Stimulated activated CD8-positive, alpha-beta memory T cell treated with anti-CD3 and anti-CD28 coated beads, Interleukin-7, amount 100 ng/mL, for 4 hours (primary cell): ENCODE measurements around the gene SLC39A11.
"Not testable (repeated sequence)": the region's sequence is repeated elsewhere in the genome, so short reads cannot be mapped to it uniquely, and the experiment has no call there.

ENCODE experiments used
- DNase-seq, 2 donors: peaks; one replicate each; pipeline ENCODE4 v3.0.0-alpha.2; 2020; ENCODE audit warnings: low read depth in 2 of 2

Gene SLC39A11

DNA sequence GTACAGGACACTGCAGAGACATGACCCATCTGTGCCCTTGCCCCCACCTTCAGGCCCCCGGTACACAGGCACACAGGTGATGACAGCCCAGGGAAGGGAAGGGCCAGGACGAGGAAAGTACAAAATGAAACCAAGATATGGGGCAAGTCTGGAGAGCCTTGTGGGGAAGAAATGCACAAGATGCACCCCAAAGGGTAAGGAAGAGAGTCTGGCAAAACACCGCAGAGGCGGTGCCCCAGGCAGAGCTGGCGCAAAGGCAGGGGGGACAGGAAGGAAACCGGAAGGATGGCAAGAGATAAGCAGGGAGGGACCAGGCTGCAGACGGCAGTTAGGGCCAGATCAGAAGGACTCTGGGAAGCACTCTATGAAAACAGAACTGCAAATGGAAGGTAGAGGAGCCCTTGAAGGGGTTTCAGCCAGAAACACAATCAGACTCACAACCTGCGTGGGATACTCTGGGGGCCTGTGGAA lies 81.4 kb downstream of the SLC39A11 start:
- DNase-seq, result no peak

DNA sequence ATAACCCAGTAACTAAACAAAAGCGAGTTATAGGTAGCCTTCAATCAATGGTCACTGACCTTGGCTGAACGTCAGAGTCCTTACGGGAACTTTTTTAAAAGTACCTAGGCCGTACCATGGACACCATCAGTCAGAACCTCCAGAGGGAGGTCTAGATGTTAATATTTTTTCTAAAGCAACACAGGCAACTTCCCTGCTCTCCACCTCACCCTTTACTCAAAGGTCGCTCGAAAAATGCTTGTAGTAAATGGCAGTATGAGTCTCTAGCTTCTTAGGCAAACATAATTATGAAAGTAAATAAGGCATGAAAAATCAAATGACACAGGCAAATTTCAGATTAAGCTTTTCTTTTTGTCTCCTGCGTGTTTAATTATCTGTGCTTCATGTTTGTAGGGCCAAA lies 82.1 kb downstream of the SLC39A11 start:
- DNase-seq, result no peak

DNA sequence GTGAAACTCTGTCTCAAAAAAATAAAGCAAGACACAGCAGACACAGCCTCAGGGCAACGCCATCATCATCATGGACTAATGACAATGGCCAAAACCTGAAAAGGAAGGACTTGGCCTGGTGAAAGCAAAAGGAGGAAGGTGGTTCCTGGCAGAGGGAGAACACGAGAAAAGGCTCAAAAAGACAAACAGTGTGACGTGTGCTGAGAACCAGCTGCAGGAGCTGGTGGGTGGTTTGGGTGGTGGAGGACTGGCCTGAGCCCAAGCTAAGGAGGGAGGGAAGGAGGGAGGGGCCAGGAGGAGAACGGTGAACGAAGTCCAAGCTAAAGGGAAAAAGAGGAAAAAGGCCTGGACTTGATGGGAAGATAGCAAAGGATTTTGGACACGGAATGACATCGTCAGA lies 85.1 kb downstream of the SLC39A11 start:
- no peak for DNase-seq

DNA sequence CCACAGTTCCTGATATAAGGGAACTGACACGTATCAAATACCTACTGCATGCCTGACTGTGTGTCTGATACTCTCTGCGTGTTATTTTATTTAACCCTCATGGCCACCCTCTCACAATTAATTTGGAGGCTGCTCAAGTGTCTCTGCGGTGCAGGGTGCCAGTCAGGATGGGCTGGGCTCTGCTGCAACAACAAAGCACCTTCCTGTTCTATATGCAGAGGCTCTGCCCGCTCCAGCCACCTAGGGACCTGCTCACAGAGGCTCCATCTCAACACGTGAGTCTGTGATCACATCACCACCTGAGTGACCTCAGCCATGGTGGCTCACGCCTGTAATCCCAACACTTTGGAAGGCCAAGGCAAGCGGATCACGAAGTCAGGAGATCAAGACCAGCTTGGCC lies 87.1 kb downstream of the SLC39A11 start:
- DNase-seq, result no peak

DNA sequence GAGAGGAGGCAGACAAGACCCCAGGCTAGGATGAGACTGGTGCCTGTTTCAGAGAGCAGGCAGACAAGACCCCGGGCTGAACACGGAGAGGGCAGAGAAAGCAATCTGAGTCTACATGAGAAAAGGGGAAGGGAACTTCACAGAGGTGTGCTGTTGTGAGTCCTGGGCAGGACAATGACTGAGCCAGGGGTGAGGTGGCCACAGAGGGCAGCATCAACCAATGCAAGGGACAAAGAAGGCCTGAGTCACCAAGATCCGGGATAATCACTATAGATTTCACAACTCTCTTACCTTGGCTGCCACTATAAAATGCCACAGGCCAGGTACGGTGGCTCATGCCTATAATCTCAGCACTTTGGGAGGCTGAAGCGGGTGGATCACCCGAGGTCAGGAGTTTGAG lies 89.0 kb downstream of the SLC39A11 start:
- DNase-seq, result no peak

DNA sequence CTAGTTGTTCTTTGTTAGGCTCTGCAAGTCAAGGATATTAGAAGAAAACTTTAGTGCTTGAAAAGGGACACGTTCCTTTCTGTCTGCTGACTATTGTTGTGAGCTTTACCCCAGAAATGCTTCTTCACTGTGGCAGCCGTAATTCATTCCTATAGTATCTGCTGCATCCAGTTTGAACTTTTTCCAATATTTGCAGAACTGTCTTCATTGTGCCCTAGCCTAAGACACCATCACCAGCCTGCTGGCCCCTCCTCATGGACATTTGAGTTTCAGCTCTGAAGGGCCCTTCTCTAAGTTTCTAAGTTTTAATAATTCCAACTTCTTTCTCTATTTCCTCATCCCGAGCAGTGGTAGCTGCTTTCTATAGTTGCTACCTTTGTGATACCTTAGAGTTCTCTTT lies 91.7 kb downstream of the SLC39A11 start:
- DNase-seq, result no peak

DNA sequence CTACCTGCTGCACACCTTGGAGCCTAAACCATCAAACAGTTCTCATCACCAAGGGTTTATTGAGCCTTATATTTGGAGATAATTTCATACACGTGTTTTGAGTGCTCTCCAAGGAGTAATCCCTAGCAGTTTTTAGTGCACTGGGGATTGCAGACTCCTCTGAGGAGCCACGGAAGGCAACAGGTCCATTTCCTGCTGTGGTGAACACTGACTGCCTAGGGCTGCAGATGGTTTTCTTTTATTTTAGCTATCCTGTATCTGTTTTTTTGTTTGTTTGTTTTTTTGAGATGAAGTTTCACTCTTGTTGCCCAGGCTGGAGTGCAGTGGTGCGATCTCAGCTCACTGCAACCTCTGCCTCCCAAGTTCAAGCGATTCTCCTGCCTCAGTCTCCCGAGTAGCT lies 93.0 kb downstream of the SLC39A11 start:
- not testable (repeated sequence) for DNase-seq

DNA sequence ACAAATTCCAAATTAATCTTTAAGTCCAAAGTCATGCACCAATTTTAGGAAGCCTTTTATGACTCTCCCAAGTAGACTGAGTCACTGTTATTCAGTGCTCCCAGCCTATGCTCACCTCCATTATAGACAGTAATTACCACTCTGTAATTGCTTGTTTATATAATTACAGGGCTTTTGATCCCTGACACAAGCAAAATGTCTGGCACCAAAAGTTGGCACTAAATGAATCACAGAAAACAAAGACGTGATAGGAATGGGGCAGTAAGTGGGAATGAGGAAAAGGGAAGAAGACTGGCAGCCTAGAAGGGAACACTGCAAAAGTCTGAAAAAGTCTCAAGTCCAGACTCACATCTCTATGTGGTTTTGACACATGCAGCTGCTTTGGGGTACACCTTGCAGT lies 94.1 kb downstream of the SLC39A11 start:
- DNase-seq, result no peak

DNA sequence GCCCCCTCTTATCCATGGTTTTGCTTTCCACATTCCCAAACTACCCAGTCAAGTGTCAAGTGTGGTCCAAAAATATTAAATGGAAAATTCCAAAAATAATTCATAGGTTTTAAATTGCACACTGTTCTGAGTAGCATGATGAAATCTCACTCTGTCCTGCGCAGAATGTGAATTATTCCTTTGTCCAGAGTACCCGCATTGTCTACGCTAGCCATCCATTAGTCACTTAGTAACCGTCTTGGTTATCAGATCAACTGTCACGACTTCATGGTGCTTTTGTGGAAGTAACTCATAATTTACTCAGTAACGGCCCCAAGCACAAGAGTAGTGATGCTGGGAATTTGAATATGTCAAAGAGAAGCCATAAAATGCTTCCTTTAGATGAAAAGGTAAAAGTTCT lies 94.9 kb downstream of the SLC39A11 start:
- DNase-seq, result no peak

DNA sequence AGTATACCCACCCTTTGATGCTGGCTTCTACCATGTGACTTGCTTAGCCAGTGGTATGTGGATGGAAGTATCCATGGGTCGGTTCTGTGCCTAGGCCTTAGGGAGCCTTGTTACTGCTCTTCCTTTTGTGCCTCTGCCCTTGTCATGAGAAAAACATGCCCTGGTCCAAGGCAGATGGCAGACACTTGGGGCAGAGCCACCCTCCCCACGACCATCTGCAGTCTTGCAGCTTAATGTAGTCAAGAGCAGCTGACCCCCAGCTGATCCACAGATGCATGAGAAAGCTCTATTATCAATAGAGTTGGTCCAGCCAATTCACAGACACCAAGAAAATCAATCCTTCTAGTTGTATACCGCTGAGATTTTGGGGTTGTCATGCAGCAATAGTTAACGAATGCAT lies 95.7 kb downstream of the SLC39A11 start:
- no peak for DNase-seq

DNA sequence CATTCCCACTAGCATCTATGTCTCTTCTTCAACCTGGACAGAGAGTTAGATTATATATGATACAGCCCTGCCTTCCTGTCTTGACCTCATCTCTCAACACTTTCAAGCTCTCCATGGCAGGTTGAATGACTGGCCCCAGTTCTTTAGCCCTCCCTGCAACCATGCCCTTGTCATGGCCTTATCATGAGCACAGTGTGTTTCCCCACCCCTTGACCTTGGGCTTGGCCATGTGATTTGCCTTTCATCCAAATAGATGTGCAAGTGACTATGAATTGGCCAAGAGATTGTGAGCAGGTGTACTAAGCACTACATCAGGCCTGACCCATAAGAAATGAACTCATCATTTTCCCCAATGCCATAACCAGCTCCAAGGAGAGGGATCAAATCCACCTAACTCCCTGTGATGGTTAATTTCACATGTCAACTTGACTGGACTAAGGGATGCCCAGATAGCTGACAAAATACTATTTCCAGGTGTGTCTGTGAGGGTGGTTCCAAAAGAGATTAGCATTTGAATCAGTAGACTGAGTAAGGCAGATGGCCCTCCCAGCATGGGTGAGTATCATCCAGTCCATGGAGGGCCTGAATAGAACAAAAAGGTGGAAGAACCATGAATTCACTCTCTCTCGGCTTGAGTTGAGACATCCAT lies 97.4 kb downstream of the SLC39A11 start:
- DNase-seq, result no peak

DNA sequence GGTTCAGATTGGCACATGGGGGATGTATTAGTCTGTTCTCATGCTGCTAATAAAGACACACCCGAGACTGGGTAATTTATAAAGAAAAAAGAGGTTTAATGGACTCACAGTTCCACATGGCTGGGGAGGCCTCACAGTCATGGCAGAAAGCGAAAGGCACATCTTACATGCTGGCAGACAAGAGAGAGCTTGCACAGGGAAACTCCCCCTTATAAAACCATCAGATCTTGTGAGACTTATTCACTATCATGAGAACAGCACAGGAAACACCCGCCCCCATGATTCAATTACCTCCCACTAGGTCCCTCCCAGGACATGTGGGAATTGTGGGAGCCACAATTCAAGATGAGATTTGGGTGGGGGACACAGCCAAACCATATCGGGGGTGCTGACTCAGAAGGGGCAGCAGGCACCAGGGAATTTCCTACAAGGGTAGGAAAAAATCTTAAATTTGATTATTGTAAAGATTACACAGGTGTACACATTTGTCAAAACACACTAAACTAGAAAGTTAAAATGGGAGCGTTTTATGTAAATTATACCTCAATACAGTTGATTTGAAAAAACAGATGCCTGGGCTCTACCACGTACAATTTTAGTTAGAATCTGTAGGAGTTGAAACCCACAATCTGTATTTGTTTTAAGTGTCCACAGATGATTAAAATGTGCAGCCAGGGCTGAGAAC lies 99.6 kb downstream of the SLC39A11 start:
- not testable (repeated sequence) for DNase-seq

DNA sequence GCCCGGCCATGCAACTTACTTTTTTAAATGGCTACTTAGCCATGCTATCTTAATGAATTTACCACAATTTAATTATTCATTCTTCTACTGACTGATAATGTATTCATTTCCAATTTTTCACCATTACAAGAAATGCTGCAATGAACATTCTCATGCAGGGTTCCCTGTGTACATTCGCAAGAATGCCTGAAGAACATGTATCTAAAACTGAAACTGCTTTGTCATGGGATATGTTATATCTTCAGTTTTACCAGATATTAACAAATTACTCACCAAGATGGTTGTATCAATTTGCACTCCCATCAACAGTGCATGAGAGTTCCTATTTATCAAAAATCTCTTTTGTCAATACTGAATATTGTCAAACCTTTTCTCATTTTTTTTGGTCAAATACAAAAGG lies 100.8 kb downstream of the SLC39A11 start:
- no peak for DNase-seq

DNA sequence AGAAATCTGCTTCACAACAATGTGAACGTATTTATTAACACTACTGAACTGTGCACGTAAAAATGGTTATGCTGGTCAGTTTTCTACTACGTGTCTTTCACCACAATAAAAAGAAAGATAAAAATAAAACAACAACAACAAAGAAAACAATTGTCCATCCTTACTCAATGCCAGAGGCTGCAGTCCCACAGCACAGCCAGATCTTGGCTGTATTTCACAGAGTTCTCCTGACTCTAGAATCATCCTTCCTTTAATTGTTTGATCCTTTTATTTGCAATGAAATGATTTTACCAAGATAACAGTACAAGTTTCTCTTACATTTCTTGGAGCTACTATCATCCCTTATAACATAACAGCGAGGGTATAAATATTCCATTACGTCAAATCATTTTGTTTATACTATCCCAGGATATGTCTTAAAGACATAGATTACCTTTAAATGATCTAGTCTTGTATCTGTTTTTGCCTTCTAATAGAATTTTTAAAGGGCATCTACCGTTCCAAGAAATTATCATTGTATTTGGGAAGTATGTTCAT lies 103.3 kb downstream of the SLC39A11 start:
- DNase-seq, result no peak

DNA sequence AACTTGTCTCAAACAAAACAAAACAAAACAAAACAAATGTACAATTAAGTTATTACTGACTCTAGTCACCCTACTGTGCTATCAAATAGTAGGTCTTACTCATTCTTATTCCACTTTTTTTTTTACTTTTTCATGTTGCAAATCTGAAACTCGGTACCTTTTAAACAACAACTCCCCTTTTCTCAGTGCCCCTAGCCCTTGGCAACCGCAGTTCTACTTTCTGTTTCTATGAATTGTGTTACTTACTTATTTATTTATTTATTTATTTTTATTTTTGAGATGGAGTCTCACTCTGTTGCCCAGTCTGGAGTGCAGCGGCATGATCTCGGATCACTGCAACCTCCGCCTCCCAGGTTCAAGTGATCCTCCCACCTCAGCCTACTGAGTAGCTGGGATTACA lies 104.0 kb downstream of the SLC39A11 start:
- no peak for DNase-seq

DNA sequence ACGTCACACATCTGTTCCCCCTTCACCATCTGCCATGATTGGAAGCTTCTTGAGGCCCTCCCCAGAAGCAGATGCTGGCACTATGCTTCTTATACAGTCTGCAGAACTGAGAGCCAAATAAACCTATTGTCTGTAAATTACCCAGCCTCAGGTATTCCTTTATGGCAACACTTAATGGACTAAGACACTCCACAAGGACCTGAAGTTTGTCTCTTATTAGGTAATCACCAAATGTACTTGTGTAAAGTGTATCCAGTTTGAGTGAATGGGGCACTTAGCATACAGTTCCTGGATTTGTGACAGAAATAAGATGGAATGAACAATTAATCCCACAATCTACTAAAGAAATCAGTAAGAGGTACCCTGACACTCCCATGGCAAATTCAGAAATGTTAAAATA lies 105.3 kb downstream of the SLC39A11 start:
- DNase-seq, result no peak

DNA sequence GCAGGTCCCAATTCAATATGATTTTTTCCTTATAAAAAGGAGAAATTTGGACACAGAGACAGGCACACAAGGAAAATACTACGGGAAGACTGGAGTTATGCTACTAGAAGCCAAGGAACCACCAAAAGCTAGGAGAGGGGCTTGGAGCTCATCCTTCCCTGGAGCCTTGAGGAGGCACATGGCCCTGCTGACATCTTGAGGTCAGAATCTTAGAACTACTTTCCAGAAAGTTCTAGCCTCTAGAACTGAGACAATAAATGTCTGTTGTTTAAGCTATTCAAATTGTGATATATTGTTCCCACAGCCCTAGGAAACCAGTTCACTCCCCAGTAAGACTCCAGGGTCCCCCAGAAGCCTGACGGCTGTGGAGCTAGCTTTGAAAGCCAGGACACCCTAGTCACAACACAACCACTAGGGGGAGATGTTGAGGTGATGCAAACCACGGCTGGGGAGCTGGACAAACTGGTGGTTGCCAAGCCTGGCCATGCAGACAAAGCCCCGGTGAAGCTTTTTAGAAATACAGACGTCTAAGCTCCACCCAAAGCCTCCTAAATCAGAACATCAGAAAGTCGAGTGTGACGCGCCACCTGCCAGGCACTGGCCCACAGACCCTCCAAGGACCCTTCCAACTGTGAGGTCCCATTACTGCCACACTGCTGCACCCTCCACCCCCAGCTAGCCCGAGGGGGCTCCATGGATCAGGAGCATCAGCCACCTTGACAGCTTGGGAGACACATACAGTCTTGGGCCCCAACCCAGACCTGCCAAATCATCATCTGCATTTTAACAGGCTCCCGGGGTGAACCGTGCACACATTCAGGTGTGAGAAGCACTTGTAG lies 106.4 kb downstream of the SLC39A11 start:
- peak in 1 of 2 donors; percentile 15 for DNase-seq

DNA sequence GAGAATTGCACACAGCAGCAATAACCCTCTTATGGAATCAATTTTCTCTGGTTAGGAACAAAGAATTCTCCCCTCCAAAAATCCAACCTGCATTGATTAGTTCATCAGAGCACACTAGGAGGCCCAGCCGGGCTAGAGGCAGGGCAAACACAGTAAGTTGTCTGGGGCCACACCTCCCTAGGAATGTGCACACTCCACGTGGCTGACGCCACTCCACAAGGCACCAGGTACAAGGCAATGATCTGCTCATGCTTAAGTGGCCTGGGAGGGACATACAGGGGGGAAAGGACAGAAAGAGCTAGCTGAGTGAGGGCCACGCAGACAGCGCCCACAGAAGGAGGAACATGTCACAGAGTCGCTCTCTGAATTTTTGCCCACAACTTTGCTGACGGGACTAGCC lies 107.6 kb downstream of the SLC39A11 start:
- no peak for DNase-seq

DNA sequence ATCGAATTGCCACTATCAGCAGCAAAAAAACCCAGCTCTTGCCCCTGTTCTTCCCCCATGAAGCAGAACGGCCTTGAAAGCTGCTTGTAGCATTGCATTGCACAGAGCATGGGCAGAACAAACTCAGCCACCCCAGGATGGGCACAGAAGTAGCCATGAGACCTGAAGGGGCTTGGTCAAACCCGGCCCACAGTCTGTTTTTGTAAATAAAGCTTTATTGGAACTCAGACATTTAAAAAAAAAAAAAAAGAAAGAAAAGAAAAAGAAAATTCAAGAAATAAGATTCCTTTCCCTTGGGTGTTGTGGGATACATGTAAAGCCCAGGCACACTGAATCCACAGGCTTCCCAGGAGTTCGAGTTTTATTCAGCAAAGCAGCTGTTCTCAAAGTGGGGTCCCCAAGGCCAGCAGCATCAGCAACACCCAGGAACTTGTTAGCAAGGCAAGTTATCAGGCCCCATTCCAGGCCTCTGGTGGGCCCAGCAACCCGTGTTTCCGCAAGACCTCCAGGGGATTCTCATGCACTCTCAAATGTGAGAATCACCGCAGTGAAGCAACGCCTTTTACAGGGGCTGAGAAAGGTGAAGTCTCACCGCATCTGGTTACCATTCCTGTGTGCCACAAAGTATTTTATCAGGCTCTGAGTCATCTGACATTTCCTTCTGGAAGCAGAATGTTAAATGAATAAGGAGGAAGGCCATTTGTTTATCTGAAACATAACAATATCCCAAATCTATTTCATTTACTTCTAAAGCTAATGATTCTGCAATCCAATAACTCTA lies 108.2 kb downstream of the SLC39A11 start:
- DNase-seq, result no peak

DNA sequence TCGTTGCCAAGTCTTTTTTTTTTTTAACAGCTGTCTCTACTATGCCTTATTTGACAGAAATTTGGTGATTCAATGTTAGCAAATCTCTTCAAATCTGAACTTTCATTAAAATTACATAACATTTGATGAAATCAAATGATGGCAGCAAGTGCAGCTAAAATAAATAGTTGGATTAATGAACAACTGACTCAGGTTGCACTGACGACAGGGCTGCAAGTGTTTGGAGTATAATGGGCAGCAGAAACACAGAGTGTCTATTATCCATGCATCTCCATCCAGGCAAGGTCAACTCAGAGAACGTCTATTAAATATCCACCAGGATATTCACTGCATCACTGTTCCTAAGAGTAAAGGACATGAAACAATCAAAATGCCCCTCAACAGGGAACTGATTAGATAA lies 109.8 kb downstream of the SLC39A11 start:
- no peak for DNase-seq

DNA sequence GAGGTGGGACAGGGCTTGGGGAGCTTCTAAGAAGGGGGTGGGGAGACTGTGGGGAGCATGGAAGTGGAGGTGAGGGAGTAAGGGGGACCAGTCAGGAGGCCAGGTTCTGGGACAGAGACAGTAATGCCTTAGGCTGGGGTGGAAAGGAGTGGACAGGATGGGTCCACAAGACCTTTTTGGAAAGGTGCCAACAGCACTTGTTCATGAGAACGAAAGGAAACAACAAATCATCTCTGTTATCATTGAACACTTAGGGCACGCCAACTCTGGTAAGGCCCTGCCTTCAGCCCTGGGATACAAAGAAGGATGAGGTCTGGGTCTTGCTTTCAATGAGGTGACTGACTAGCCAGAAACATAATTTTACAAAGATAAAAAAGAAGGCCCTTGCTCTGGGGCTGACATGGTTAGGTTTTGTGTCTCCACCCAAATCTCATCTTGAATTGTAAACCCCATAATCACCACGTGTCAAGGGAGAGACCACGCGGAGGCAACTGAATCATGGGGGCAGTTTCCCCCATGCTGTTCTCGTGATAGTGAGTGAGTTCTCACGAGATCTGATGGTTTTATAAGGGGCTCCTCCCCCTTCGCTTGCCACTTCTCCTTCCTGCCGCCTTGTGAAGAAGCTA lies 113.8 kb downstream of the SLC39A11 start:
- no peak for DNase-seq
